ENCODE data around the gene ESPNL.
"Not testable (repeated sequence)": the region's sequence is repeated elsewhere in the genome, so short reads cannot be mapped to it uniquely, and the experiment has no call there.

ESPNL gene

DNA sequence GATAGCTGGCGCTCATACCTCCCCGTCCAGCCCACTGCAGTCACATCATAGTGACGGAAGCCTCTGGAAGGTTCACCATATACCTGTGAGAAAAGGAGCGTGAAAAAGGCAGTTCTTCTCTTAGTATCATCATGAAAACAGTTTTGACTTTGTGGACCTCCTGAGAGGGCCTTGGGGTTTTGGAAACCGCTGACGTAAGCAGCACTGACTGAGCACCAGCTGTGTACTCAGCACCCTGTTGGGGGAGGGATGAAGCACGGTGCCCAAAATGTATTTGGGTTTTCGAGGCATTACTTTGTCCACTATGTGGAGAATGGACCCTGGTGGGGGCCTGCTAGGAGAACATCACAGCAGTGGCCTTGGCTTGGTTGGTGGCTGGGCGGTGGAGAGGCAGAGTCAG, 33.9 kb upstream of the ESPNL start:
- TF ChIP-seq CTCF (IDR thresholded peaks at IDR 0.05; ENCODE audit: low read depth, low read length) = no peak
- peaks cover 47% of the 10 kb centered on the region for H3K36me3 ChIP-seq
- no peak for DNase-seq
- no peaks in the 10 kb centered on the region for H3K9me3 ChIP-seq (ENCODE audit: severe bottlenecking)
- H3K27ac ChIP-seq = no peak overlapping the region
- no peak overlapping the region for H3K4me3 ChIP-seq (ENCODE audit: low read depth, low read length)
- H3K27me3 ChIP-seq (ENCODE audit: insufficient read depth, low read depth, severe bottlenecking) = no peaks in the 10 kb centered on the region

DNA sequence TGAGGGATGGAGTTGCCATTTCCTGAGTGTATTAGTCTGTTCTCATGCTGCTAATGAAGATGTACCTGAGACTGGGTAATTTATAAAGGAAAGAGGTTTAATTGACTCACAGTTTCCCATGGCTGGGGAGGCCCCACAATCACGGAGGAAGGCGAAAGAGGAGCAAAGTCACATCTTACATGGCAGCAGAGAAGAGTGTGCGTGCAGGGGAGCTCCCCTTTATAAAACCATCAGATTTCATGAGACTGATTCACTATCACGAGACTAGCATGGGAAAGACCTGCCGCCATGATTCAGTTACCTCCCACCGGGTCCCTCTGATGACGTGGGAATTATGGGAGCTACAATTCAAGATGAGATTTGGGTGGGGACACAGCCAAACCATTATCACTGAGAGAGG, 33.4 kb upstream of the ESPNL start:
- peaks cover 50% of the 10 kb centered on the region for H3K36me3 ChIP-seq
- not testable (repeated sequence) for H3K4me3 ChIP-seq (ENCODE audit: low read depth, low read length)

DNA sequence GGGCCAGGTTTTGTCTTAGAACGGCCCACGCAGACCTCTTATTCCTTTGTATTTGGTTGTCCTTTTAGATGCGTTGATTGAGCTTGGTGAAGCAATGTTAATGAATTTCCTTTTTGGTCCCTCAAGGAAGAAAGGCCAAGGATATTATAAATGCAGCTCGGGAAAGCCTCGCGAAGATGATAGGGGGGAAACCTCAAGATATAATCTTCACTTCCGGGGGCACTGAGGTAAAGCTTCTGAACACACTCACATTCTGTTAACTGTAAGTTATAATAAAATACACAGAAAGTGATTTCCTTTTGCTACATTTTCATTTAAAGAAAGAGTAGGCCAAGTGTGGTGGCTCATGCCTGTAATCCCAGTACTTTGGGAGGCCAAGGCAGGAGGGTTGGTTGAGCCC, 32.2 kb upstream of the ESPNL start:
- H3K9me3 ChIP-seq (ENCODE audit: severe bottlenecking) = no peaks in the 10 kb centered on the region
- peaks cover 61% of the 10 kb centered on the region for H3K36me3 ChIP-seq
- no peak for DNase-seq
- H3K27me3 ChIP-seq (ENCODE audit: insufficient read depth, low read depth, severe bottlenecking) = no peaks in the 10 kb centered on the region
- TF ChIP-seq CTCF (IDR thresholded peaks at IDR 0.05; ENCODE audit: low read depth, low read length) = no peak
- H3K27ac ChIP-seq = no peak overlapping the region
- no peak overlapping the region for H3K4me3 ChIP-seq (ENCODE audit: low read depth, low read length)

More for the DNA sequence above, 33.4 kb upstream of the ESPNL start:
- not testable (repeated sequence) for H3K9me3 ChIP-seq (ENCODE audit: severe bottlenecking); H3K27me3 ChIP-seq (ENCODE audit: insufficient read depth, low read depth, severe bottlenecking); DNase-seq; H3K27ac ChIP-seq

- peaks cover 73% of the 10 kb centered on the region for H3K36me3 ChIP-seq
- H3K9me3 ChIP-seq (ENCODE audit: severe bottlenecking) = no peaks in the 10 kb centered on the region
Observed at GRCh38 chr2:238069021-238069709, 31.0 kb upstream of the ESPNL start.

DNA sequence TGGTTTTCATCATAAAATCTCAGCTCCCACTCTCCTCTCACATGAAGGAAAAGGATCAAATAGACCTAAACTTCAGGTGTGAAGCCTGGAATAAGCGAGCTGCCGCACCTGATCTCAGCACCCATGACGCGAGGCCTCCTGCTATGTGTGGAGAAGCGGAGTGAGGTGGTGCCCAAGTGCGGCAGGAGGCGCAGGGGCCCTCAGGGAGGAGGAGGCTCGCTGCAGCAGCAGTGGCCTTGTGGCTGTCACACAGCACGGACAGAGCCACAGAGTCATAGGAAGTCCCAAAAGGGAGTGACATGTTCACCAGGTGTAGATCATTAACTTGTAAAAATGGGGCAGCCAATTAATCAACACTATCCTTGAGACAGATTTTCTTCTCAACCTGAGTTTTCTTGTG, 30.3 kb upstream of the ESPNL start:
- Histone ChIP-seq H3K9me3 (ENCODE audit: severe bottlenecking) (no peaks in the 10 kb centered on the region), H3K36me3 (peaks cover 77% of the 10 kb centered on the region), H3K4me3 (ENCODE audit: low read depth, low read length) (no peak overlapping the region), H3K27ac (no peak overlapping the region), H3K27me3 (ENCODE audit: insufficient read depth, low read depth, severe bottlenecking) (no peaks in the 10 kb centered on the region)
- no peak for DNase-seq
- no peak for TF ChIP-seq CTCF (IDR thresholded peaks at IDR 0.05; ENCODE audit: low read depth, low read length)

More at GRCh38 chr2:238069021-238069709, 31.0 kb upstream of the ESPNL start:
- no peak for DNase-seq
- H3K27ac ChIP-seq = no peak overlapping the region
- no peak for TF ChIP-seq CTCF (IDR thresholded peaks at IDR 0.05; ENCODE audit: low read depth, low read length)
- no peak overlapping the region for H3K4me3 ChIP-seq (ENCODE audit: low read depth, low read length)
- no peaks in the 10 kb centered on the region for H3K27me3 ChIP-seq (ENCODE audit: insufficient read depth, low read depth, severe bottlenecking)

DNA sequence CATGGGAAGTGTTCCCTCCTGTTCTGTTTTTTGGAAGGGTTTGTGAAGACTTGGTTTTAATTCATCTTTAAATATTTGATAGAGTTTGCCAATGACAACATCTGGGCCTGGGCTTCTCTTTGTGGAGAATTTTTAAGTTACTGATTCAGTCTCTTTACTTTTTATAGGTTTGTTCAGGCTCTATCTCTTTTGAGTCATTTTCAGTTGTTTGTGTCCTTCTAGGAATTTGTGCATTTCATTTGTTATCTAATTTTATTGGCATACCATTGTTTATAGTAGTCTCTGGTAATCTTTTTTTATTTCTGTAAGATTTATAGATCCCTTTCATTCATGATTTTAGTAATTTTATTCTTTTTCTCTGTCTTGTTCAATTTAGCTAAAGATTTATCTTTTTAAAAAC, 24.7 kb upstream of the ESPNL start:
- no peak for TF ChIP-seq CTCF (IDR thresholded peaks at IDR 0.05; ENCODE audit: low read depth, low read length)
- Histone ChIP-seq H3K9me3 (ENCODE audit: severe bottlenecking) (no peaks in the 10 kb centered on the region), H3K4me3 (ENCODE audit: low read depth, low read length) (no peak overlapping the region), H3K36me3 (peaks cover 52% of the 10 kb centered on the region), H3K27ac (no peak overlapping the region), H3K27me3 (ENCODE audit: insufficient read depth, low read depth, severe bottlenecking) (no peaks in the 10 kb centered on the region)
- no peak for DNase-seq

Measured in WERI-Rb-1 (cell line).